Upper lobe of right lung (tissue), 1 donor: Measurements from ENCODE around the gene BNC2. TPM values are rescaled to one million over a fixed set of nuclear protein-coding genes. Genes with fewer than 3 reads are reported as not detected.

Experiments
- ATAC-seq: fragments of 200-7000 bp; cut with Tn5 transposase; one replicate; pipeline ENCODE4 v1.9.1; 2020; ENCODE audit warnings: mild to moderate bottlenecking, moderate library complexity
- DNase-seq: peaks from one replicate; pipeline ENCODE4 v3.0.0-alpha.2; 2020
- H3K27ac ChIP-seq: fragments of 200-600 bp; one replicate; pipeline ENCODE4 v1.8.0; 2022
- H3K27me3 ChIP-seq: fragments of 200-600 bp; one replicate; pipeline ENCODE4 v1.8.0; 2022; ENCODE audit warnings: mild to moderate bottlenecking
- H3K36me3 ChIP-seq: fragments of 200-600 bp; one replicate; pipeline ENCODE4 v1.8.0; 2022
- H3K4me1 ChIP-seq: fragments of 200-600 bp; one replicate; pipeline ENCODE4 v1.8.0; 2022
- H3K4me3 ChIP-seq: fragments of 200-600 bp; one replicate; pipeline ENCODE4 v1.8.0; 2022; ENCODE audit warnings: mild to moderate bottlenecking
- H3K9me3 ChIP-seq: fragments of 200-600 bp; one replicate; pipeline ENCODE4 v1.8.0; 2022
- CTCF ChIP-seq: fragments of 200-600 bp; IDR thresholded peaks from one replicate; pipeline ENCODE4 v1.8.0; 2022; ENCODE audit warnings: antibody characterized with exemption
- intact Hi-C: fragments of 100-400 bp; cut with DNase I; formaldehyde crosslinking; loops from one replicate; pipeline ENCODE4 v1.11.0; 2022
- total RNA-seq: library from RNA; stranded (reverse); fragmentation: NEBNext Ultra II Directional; extraction: Animal tissue kit (Norgen Biotek cat#: 25700); gene quantifications from one replicate; pipeline ENCODE4 v1.2.1, GENCODE V29; 2021
- donor health status: DM: no; HTN: yes; CAD: no; lungs with severe emphysema.

The BNC2 gene
- total RNA-seq, 1 donor from 2014 or later = 18.1 TPM

GRCh38 chr9:16834817-16835216 is 35.7 kb downstream of the BNC2 start:
- Histone ChIP-seq H3K4me3 (no peak overlapping the region), H3K9me3 (no peaks in the 10 kb centered on the region), H3K27ac (no peak overlapping the region), H3K4me1 (no peaks in the 10 kb centered on the region), H3K36me3 (no peaks in the 10 kb centered on the region), H3K27me3 (no peaks in the 10 kb centered on the region)
- intact Hi-C loops = no loop called here
- DNase-seq = no peak
- TF ChIP-seq CTCF = no peak
- ATAC-seq = no peak

- Histone ChIP-seq H3K4me1 (no peaks in the 10 kb centered on the region), H3K36me3 (no peaks in the 10 kb centered on the region), H3K27me3 (no peaks in the 10 kb centered on the region), H3K4me3 (no peak overlapping the region), H3K9me3 (no peaks in the 10 kb centered on the region), H3K27ac (no peak overlapping the region)
- DNase-seq (no peak), ATAC-seq (no peak)
- TF ChIP-seq CTCF = no peak
- intact Hi-C loops = no loop called here
Observed at GRCh38 chr9:16833296-16833835, 37.1 kb downstream of the BNC2 start.

GRCh38 chr9:16832101-16832500 is 38.4 kb downstream of the BNC2 start:
- H3K4me3 ChIP-seq = no peak overlapping the region
- intact Hi-C loops = no loop called here
- no peaks in the 10 kb centered on the region for H3K36me3 ChIP-seq
- H3K27me3 ChIP-seq = no peaks in the 10 kb centered on the region
- TF ChIP-seq CTCF = no peak
- DNase-seq (no peak), ATAC-seq (no peak)
- no peaks in the 10 kb centered on the region for H3K4me1 ChIP-seq
- H3K9me3 ChIP-seq = no peaks in the 10 kb centered on the region
- no peak overlapping the region for H3K27ac ChIP-seq

- Histone ChIP-seq H3K4me3 (no peak overlapping the region), H3K4me1 (peaks cover 2% of the 10 kb centered on the region), H3K27ac (no peak overlapping the region), H3K9me3 (no peaks in the 10 kb centered on the region), H3K36me3 (no peaks in the 10 kb centered on the region), H3K27me3 (no peaks in the 10 kb centered on the region)
- intact Hi-C loops = no loop called here
- no peak for TF ChIP-seq CTCF
- ATAC-seq (no peak), DNase-seq (no peak)
Observed at GRCh38 chr9:16830806-16831205, 39.7 kb downstream of the BNC2 start.

- Histone ChIP-seq H3K4me1 (peaks cover 5% of the 10 kb centered on the region), H3K9me3 (no peaks in the 10 kb centered on the region), H3K27me3 (no peaks in the 10 kb centered on the region), H3K4me3 (peak overlapping the region; percentile 24), H3K27ac (peak overlapping the region; percentile 9), H3K36me3 (no peaks in the 10 kb centered on the region)
- no peak for DNase-seq
- peak; percentile 73 for ATAC-seq
- no peak for TF ChIP-seq CTCF
- intact Hi-C loops = no loop called here
Observed at GRCh38 chr9:16828340-16829281, 41.9 kb downstream of the BNC2 start.
